ENCODE results near the gene CDC14A. TPM values are rescaled to one million over a fixed set of nuclear protein-coding genes. Genes with fewer than 3 reads are reported as not detected.
"Not testable (repeated sequence)": the region's sequence is repeated elsewhere in the genome, so short reads cannot be mapped to it uniquely, and the experiment has no call there.

Gene CDC14A
- total RNA-seq, 6 experiments from 2014 or later = 2.4 to 5.1 (median 3.0) TPM

- no peak for DNase-seq
- Mint-ChIP-seq H3K4me1 (ENCODE audit: low read depth) (peaks cover 13% of the 10 kb centered on the region), H3K9me3 (no peaks in the 10 kb centered on the region), H3K4me3 (no peak overlapping the region), H3K27me3 (ENCODE audit: insufficient read depth) (0 out of 2 replicates have a peak, but pooled peaks cover 1% of the 10 kb centered on the region), H3K27ac (no peak overlapping the region), H3K36me3 (ENCODE audit: low read depth) (peaks cover 4% of the 10 kb centered on the region; the same call in 1 of the 2 replicates)
- TF ChIP-seq, protein P1, sequence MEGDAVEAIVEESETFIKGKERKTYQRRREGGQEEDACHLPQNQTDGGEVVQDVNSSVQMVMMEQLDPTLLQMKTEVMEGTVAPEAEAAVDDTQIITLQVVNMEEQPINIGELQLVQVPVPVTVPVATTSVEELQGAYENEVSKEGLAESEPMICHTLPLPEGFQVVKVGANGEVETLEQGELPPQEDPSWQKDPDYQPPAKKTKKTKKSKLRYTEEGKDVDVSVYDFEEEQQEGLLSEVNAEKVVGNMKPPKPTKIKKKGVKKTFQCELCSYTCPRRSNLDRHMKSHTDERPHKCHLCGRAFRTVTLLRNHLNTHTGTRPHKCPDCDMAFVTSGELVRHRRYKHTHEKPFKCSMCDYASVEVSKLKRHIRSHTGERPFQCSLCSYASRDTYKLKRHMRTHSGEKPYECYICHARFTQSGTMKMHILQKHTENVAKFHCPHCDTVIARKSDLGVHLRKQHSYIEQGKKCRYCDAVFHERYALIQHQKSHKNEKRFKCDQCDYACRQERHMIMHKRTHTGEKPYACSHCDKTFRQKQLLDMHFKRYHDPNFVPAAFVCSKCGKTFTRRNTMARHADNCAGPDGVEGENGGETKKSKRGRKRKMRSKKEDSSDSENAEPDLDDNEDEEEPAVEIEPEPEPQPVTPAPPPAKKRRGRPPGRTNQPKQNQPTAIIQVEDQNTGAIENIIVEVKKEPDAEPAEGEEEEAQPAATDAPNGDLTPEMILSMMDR (IDR thresholded peaks at IDR 0.05) = no peak
Measured at GRCh38 chr1:100366209-100366525, 13.9 kb downstream of the CDC14A start.

DNA sequence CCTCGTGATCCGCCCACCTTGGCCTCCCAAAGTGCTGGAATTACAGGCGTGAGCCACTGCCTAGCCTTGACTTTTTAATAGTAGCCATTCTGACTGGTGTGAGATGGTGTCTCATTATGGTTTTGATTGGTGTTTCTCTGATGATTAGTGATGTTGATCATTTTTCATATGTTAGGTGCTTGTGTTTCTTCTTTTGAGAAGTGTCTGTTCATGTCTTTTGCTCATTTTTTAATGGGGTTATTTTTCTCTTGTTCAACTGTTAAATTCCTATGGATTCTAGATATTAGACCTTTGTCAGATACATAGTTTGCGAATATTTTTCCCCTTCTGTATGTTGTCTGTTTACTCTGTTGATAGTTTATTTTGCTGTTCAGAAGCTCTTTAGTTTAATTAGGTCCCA is 17.0 kb downstream of the CDC14A start:
- H3K4me3 Mint-ChIP-seq; H3K36me3 Mint-ChIP-seq (ENCODE audit: low read depth); DNase-seq; H3K27ac Mint-ChIP-seq; H3K27me3 Mint-ChIP-seq (ENCODE audit: insufficient read depth); H3K9me3 Mint-ChIP-seq: not testable (repeated sequence)
- peaks cover 11% of the 10 kb centered on the region for H3K4me1 Mint-ChIP-seq (ENCODE audit: low read depth)

GRCh38 chr1:100373953-100374352 is 21.6 kb downstream of the CDC14A start:
- not testable (repeated sequence) for H3K4me3 Mint-ChIP-seq; DNase-seq; H3K9me3 Mint-ChIP-seq; H3K27me3 Mint-ChIP-seq (ENCODE audit: insufficient read depth); H3K27ac Mint-ChIP-seq
- Mint-ChIP-seq H3K36me3 (ENCODE audit: low read depth) (peaks cover 10% of the 10 kb centered on the region), H3K4me1 (ENCODE audit: low read depth) (peaks cover 11% of the 10 kb centered on the region)

DNA sequence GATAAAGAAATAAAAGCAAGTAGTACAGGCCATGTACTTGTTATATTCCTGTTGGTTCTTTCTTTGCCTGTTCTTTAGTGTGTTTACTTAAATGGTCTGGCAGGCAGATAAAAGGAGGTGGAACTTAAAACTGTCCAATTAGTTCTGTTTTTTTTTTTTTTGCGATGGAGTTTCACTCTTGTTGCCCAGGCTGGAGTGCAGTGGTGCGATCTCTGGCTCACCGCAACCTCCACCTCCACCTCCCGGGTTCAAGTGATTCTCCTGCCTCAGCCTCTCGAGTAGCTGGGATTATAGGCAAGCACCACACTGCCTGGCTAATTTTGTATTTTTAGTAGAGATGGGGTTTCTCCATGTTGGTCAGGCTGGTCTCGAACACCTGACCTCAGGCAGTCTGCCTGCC is 24.6 kb downstream of the CDC14A start:
- not testable (repeated sequence) for H3K4me3 Mint-ChIP-seq; H3K4me1 Mint-ChIP-seq (ENCODE audit: low read depth); H3K9me3 Mint-ChIP-seq; H3K27me3 Mint-ChIP-seq (ENCODE audit: insufficient read depth); H3K27ac Mint-ChIP-seq; DNase-seq; H3K36me3 Mint-ChIP-seq (ENCODE audit: low read depth)

DNA sequence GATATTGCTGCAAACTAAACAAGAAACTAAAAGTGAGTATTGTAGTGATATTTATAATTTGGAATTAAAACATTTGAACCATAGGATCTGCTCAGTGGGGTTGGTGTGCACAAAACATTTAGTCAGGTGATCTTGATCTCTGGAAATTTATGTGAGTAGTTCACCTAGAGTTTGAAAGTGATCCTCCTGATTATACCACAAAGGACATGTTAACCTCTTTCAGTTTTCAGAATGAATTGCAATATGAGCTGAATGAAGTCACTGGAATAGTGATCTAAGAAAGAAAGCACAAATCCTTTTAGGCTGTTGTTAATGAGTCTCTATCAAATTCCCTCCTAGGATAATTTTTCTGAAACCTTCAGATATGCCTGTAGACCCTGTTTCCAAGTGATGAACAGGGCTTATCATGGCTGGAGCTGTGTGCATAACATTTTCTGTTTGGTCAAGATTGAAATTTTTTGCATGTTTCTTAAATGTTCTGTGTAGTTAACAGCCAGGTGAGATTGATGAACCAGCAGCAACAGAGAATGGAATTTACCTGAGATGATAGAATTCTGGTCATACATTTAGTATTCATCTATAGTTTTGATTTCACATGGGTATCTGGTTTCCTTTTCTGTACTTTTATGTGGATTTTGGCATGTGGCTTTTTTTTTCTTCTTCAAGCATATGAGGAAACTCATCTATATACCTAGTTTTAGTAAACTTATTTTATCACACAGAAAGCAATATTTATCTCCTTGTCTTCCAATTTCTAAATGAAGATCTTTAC is 25.5 kb downstream of the CDC14A start:
- DNase-seq = no peak
- Mint-ChIP-seq H3K4me3 (no peak overlapping the region), H3K27me3 (ENCODE audit: insufficient read depth) (no peaks in the 10 kb centered on the region; the same call in 1 of the 2 replicates), H3K4me1 (ENCODE audit: low read depth) (no peaks in the 10 kb centered on the region), H3K27ac (no peak overlapping the region), H3K9me3 (no peaks in the 10 kb centered on the region), H3K36me3 (ENCODE audit: low read depth) (peaks cover 6% of the 10 kb centered on the region; the same call in 1 of the 2 replicates)
- TF ChIP-seq, protein P1 (IDR thresholded peaks at IDR 0.05) = no peak

DNA sequence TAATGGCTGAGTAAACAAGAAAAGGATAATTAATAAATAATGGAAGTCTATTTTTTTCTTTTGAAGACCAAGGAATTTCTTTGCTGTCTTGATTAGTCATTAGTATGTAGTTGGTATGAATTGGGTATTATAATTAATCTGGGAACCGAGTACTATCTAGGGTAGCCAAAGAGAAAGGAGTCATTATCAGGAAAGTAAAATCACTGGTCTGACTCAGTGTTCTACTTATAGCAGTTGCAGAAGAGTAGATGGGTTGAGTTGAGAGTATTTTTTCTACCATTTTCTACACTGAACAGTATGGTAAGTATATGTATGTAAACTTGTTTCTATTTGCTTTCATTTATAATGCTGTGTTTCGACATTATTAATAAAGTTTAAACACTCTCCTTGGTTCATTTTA is 26.6 kb downstream of the CDC14A start:
- H3K27me3 Mint-ChIP-seq (ENCODE audit: insufficient read depth) = no peaks in the 10 kb centered on the region; the same call in 1 of the 2 replicates
- no peaks in the 10 kb centered on the region for H3K9me3 Mint-ChIP-seq
- no peak overlapping the region for H3K27ac Mint-ChIP-seq
- TF ChIP-seq, protein P1 (IDR thresholded peaks at IDR 0.05) = no peak
- H3K4me1 Mint-ChIP-seq (ENCODE audit: low read depth) = no peaks in the 10 kb centered on the region
- peaks cover 6% of the 10 kb centered on the region; the same call in 1 of the 2 replicates for H3K36me3 Mint-ChIP-seq (ENCODE audit: low read depth)
- no peak for DNase-seq
- no peak overlapping the region for H3K4me3 Mint-ChIP-seq

DNA sequence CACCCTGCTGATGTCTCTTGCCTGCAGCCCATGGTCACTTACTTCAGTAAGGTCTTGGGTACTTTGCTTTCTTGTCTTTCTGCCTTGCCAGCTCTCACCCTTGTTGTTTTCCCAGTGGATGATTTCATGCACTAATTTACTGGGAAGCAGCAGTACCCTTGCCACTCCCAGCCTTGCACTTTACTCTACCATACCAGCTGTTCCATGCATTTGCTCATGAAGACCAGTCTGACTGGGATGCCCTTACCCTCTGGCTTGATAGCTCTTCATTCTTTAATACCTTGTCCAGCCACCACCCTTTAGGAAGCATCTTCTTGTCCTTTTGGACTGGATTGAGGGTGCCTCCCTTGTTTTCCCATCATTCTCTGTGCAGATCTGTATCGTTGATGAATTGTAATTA is 28.3 kb downstream of the CDC14A start:
- Mint-ChIP-seq H3K27me3 (ENCODE audit: insufficient read depth) (no peaks in the 10 kb centered on the region; the same call in 1 of the 2 replicates), H3K4me1 (ENCODE audit: low read depth) (no peaks in the 10 kb centered on the region), H3K9me3 (no peaks in the 10 kb centered on the region), H3K27ac (no peak overlapping the region), H3K36me3 (ENCODE audit: low read depth) (no peaks in the 10 kb centered on the region), H3K4me3 (no peak overlapping the region)
- TF ChIP-seq, protein P1 (IDR thresholded peaks at IDR 0.05) = no peak
- no peak for DNase-seq
